Thyroid gland (tissue), 4 donors: Measurements from ENCODE around the gene USP21. TPM values are rescaled to one million over a fixed set of nuclear protein-coding genes. Genes with fewer than 3 reads are reported as not detected.

ENCODE experiments used
- DNase-seq, 2 donors: peaks; one replicate each; pipeline ENCODE4 v3.0.0-alpha.2; 2019
- H3K27ac ChIP-seq, 3 donors: fragments of 200-600 bp; sonication (generic); 1 replicate in 2 of 3; 2 replicates in 1 of 3; pipeline ENCODE4 v1.5.1; 2016 to 2019; ENCODE audit warnings: mild to moderate bottlenecking in 1 of 3, moderate library complexity in 1 of 3
- H3K27me3 ChIP-seq: fragments of 200-600 bp; sonication (generic); one replicate; pipeline ENCODE4 v1.5.1; 2019
- H3K36me3 ChIP-seq, 2 donors: fragments of 200-600 bp; sonication (generic); one replicate each; pipeline ENCODE4 v1.5.1; 2016 to 2019
- H3K4me1 ChIP-seq, 2 donors: fragments of 200-600 bp; sonication (generic); one replicate each; pipeline ENCODE4 v1.5.1; 2017 to 2019
- H3K4me3 ChIP-seq, 3 donors: fragments of 200-600 bp; sonication (generic); replicated peaks in 1 of 3; 1 replicate in 2 of 3; 2 replicates in 1 of 3; pipeline ENCODE4 v1.5.1; 2016; ENCODE audit warnings: mild to moderate bottlenecking in 1 of 3
- H3K9me3 ChIP-seq: fragments of 200-600 bp; sonication (generic); one replicate; pipeline ENCODE4 v1.5.1; 2017
- POLR2A ChIP-seq, 2 donors: fragments of 450-650 bp; IDR thresholded peaks; one replicate each; pipeline ENCODE4 v1.6.1; 2017; ENCODE audit warnings: antibody characterized with exemption in 2 of 2, mild to moderate bottlenecking in 2 of 2, moderate library complexity in 1 of 2
- WGBS, 2 donors: methylation state at CpG; one replicate each; pipeline ENCODE4 v1.1.5; 2017; 5-methylcytosine and 5-hydroxymethylcytosine counted together
- intact Hi-C: fragments of 100-400 bp; cut with DNase I; formaldehyde crosslinking; loops from one replicate; pipeline ENCODE4 v1.15.1; 2023
- total RNA-seq, 4 donors: library from RNA; depleted of rRNA; stranded (reverse); fragments of >200 nt; gene quantifications; one replicate each; pipeline ENCODE4 v1.2.3, GENCODE V29; 2016
- TF ChIP-seq, protein P1 (sequence below), 6 experiments: fragments of 200-600 bp in 3 of 6; fragments of 450-650 bp in 3 of 6; sonication (generic) in 3 of 6; IDR thresholded peaks; one replicate each; pipeline ENCODE4 v1.5.1; 2016 to 2019; ENCODE audit warnings: antibody characterized with exemption in 6 of 6, mild to moderate bottlenecking in 2 of 6, inconsistent platforms in 1 of 6, moderate library complexity in 1 of 6

Gene USP21
- total RNA-seq, 4 donors from 2014 or later: 21.2 to 27.6 (median 23.0) TPM

DNA sequence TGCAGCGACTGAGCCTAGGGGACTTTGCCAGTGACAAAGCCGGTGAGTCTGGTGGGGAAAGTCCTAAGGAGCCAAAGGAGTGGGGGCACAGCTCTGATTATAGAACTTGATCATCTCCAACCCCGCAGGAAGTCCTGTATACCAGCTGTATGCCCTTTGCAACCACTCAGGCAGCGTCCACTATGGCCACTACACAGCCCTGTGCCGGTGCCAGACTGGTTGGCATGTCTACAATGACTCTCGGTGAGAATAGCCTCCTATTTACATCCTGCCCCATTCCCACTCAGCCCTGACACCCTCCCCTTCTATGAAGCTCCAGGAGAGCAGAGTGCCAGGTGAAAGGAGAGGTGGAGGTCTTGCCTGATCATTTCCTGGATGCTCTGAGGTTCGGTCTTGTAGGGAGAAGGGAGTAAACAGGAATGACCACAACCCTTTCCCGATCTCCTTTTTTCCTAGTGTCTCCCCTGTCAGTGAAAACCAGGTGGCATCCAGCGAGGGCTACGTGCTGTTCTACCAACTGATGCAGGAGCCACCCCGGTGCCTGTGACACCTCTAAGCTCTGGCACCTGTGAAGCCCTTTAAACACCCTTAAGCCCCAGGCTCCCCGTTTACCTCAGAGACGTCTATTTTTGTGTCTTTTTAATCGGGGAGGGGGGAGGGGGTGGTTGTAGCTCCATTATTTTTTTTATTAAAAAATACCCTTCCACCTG lies 5.8 kb downstream of the USP21 start:
- DNase-seq: no peak
- Histone ChIP-seq H3K4me3 (peak overlapping the region in 1 of 3 donors; percentile 65), H3K36me3 (peaks cover 0 to 5% of the 10 kb centered on the region in 2 donors), H3K27me3 (no peaks in the 10 kb centered on the region), H3K27ac (peak overlapping the region; percentile 85 to 87 (median 86)), H3K4me1 (peaks cover 14 to 29% of the 10 kb centered on the region in 2 donors), H3K9me3 (no peaks in the 10 kb centered on the region)
- TF ChIP-seq, protein P1, sequence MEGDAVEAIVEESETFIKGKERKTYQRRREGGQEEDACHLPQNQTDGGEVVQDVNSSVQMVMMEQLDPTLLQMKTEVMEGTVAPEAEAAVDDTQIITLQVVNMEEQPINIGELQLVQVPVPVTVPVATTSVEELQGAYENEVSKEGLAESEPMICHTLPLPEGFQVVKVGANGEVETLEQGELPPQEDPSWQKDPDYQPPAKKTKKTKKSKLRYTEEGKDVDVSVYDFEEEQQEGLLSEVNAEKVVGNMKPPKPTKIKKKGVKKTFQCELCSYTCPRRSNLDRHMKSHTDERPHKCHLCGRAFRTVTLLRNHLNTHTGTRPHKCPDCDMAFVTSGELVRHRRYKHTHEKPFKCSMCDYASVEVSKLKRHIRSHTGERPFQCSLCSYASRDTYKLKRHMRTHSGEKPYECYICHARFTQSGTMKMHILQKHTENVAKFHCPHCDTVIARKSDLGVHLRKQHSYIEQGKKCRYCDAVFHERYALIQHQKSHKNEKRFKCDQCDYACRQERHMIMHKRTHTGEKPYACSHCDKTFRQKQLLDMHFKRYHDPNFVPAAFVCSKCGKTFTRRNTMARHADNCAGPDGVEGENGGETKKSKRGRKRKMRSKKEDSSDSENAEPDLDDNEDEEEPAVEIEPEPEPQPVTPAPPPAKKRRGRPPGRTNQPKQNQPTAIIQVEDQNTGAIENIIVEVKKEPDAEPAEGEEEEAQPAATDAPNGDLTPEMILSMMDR (IDR thresholded peaks at IDR 0.05): no peak
- no peak for TF ChIP-seq POLR2A (IDR thresholded peaks at IDR 0.05)
- intact Hi-C loops: no loop called here
- WGBS, 2 donors: 69 to 71% methylated on average over 13 to 14 of the region's 14 CpGs

DNA sequence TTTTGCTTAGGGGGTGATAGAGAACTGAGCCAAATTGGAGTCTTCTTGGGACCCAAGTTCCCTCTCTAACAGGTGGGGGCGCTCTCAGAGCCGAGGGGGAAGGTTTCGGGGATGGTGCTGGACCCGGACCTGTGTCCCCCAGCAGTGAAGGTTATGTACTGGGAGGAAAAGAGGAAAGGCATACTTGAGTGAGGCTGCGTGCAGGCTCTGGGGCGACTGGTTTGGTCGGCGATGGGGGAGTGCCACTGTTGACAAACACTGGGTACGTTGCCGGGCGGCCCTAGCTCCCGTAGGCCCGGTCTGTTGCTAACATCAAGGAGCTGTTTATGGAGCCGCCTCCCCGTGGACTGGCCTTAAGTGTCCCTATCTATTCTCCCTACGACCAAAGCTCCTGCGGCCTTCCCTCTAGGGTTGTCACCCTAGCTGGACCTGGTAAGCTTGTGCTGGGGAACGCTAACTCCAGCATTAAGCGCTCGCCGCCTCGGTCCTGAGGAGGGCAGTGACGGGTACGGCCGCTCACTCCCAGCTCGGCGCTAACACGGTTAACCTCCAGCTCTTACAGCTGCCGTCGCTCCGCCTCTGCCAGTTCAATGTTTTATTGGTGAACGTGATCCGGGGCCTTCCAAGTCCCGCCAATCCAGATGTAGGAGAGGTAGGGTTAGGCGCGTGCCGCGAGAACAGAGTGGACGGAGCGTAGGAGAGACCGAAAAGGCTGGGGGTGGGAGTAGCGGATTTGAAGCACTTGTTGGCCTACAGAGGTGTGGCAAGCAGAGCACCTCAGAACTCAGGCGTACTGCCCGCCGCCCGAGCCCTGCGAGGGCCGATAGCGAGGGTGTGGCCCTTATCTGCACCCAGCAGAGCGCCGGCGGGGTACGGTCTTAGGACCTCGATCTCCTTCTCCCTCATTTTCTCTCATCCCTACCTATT lies 6.7 kb downstream of the USP21 start, which contains the start of gene PPOX:
Gene PPOX, plus strand, starts transcription at position 685 of the 927 bp plus-strand sequence. CDS start 422 bp downstream, outside the sequence.
- H3K36me3 ChIP-seq: peaks cover 2 to 9% of the 10 kb centered on the region in 2 donors
- intact Hi-C loops: no loop called here
- TF ChIP-seq, protein P1 (IDR thresholded peaks at IDR 0.05): peak in 5 of 6 experiments; percentile 11 to 50 (median 28)
- TF ChIP-seq POLR2A (IDR thresholded peaks at IDR 0.05): peak in 1 of 2 donors; percentile 62
- 0 to 1% methylated on average over 27 to 54 of the region's 54 CpGs for WGBS, 2 donors
- H3K27ac ChIP-seq: peak within 1 kb of the TSS; percentile 85 to 87 (median 86)
- DNase-seq: peak; percentile 98 to 99
- H3K9me3 ChIP-seq: no peaks in the 10 kb centered on the region
- peak within 1 kb of the TSS; percentile 9 to 65 (median 51) for H3K4me3 ChIP-seq
- no peaks in the 10 kb centered on the region for H3K27me3 ChIP-seq
- H3K4me1 ChIP-seq: peaks cover 13 to 21% of the 10 kb centered on the region in 2 donors

DNA sequence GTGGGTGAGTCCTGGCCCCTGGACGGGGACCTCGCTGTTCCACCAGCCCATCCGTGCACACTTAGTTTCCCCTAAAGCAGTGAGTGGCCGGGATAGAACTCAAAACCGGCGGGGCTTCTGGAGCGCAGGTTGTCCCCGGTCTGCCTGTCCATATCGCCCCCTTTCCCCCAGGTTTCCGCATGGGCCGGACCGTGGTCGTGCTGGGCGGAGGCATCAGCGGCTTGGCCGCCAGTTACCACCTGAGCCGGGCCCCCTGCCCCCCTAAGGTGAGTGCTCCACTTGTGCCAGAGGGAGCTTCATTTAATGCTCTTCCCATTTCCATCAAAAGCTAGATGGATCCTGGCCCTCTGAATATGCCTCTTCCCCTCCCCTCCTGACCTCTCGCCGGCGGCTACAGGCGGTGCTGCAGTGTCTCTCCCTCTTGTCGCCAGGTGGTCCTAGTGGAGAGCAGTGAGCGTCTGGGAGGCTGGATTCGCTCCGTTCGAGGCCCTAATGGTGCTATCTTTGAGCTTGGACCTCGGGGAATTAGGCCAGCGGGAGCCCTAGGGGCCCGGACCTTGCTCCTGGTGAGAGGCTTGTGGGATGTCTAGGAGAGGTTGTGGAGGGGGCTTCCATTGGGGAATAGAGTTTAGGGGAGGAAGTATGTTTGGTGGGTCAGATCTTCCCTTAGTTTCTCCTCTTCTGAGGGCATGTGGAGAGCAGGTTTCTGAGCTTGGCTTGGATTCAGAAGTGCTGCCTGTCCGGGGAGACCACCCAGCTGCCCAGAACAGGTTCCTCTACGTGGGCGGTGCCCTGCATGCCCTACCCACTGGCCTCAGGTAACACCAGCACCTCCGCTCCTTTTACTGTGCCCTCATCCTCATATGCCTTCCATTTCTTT lies 7.6 kb downstream of the USP21 start:
- H3K36me3 ChIP-seq: peaks cover 12 to 18% of the 10 kb centered on the region in 2 donors
- DNase-seq: peak in 1 of 2 donors; percentile 28

DNA sequence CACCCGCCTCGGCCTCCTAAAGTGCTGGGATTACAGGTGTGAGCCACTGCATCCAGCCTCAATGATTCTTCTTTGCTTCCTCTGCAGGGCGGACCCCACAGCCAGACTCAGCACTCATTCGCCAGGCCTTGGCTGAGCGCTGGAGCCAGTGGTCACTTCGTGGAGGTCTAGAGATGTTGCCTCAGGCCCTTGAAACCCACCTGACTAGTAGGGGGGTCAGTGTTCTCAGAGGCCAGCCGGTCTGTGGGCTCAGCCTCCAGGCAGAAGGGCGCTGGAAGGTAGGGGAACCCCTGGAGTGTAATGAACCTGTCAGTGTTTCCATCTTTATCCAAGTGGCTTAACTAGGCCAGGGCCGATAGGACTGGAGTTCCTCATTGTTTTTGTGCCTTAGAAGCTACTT lies 9.6 kb downstream of the USP21 start:
- H3K4me3 ChIP-seq: no peak overlapping the region
- H3K27ac ChIP-seq: no peak overlapping the region
- H3K9me3 ChIP-seq: no peaks in the 10 kb centered on the region
- H3K4me1 ChIP-seq: peaks cover 13 to 25% of the 10 kb centered on the region in 2 donors
- no peak for DNase-seq
- 92% methylated on average over 5 to 8 of the region's 9 CpGs for WGBS, 2 donors
- peaks cover 28 to 33% of the 10 kb centered on the region in 2 donors for H3K36me3 ChIP-seq
- H3K27me3 ChIP-seq: no peaks in the 10 kb centered on the region
- intact Hi-C loops: no loop called here
- TF ChIP-seq, protein P1 (IDR thresholded peaks at IDR 0.05): no peak
- no peak for TF ChIP-seq POLR2A (IDR thresholded peaks at IDR 0.05)

More for the DNA sequence above, 7.6 kb downstream of the USP21 start:
- TF ChIP-seq POLR2A (IDR thresholded peaks at IDR 0.05): no peak
- TF ChIP-seq, protein P1 (IDR thresholded peaks at IDR 0.05): no peak
- intact Hi-C loops: no loop called here
- Histone ChIP-seq H3K4me3 (peak overlapping the region; percentile 9 to 65 (median 51)), H3K9me3 (no peaks in the 10 kb centered on the region), H3K4me1 (peaks cover 13 to 17% of the 10 kb centered on the region in 2 donors), H3K27ac (peak overlapping the region in 2 of 3 donors; percentile 53 to 85), H3K27me3 (no peaks in the 10 kb centered on the region)
- 8 to 13% methylated on average over 16 to 33 of the region's 33 CpGs for WGBS, 2 donors
